HG02840 (cell line): Measurements from ENCODE around the gene ATP5MK.
"Not testable (repeated sequence)": the region's sequence is repeated elsewhere in the genome, so short reads cannot be mapped to it uniquely, and the experiment has no call there.

ENCODE experiments used
- ATAC-seq: cut with Tn5 transposase; IDR thresholded peaks from one replicate; pipeline ENCODE4 v1.9.1; 2021; ENCODE audit warnings: mild to moderate bottlenecking, moderate library complexity, moderate number of reproducible peaks; ENCODE audit not compliant: unreplicated experiment, low FRiP score

Gene ATP5MK

DNA sequence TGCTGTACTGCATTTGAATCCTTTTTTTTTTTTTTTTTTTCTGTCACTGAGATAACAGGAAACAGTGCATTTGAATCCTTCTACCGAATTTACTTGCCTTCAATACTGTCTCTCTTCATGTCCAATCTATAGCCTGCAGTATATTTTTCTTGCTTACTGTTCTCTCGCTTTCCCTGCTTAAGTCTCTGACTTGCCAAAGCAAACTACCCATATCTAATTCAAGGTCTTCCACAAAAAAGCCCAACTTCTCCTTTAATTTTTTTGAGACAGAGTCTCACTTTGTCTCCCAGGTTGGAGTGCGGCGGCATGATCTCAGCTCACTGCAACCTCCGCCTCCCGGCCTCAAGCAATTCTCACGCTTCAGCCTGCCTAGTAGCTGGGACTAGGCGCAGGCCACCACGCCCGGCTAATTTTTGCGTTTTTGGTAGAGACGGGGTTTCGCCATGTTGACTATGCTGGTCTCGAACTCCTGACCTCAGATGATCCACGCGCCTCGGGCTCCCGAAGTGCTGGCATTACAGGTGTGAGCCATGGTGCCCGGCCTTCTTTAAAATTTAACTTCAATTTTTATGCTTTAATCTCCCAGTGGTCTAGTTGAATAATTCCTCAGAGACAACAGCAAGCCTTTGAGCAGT, 1.0 kb upstream of the ATP5MK start:
- ATAC-seq, result no peak

DNA sequence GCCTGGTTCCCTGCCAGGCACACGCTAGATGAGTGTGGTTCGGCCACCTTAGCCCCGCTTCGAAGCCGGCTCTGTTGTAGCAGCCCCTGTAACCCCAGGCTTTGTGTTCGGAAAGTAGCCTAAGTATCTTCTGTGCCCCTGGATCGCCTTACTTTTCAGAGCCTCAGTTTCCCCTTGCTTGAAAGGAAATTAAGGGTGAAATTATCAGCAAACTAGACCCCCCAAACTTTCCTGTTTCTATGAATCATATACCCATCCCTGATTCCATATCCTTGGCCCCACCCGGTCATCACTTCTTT, 463 bp upstream of the ATP5MK start:
- no peak for ATAC-seq

DNA sequence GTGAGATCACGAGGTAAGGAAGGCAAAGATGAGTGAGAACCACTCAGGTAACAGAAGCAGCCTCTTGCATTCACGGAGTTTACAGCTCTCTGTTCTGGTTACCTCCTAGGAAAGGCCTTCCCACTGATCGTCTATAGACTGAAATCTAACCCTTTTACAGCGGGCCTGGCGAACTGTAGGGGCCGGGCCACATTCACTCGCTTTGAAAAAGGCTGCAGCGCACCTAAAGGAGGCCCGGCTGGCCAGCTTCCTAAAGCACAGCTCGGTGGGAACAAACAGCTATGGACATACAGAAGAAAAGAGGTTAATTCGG, 565 bp downstream of the ATP5MK start:
- ATAC-seq, result no peak

DNA sequence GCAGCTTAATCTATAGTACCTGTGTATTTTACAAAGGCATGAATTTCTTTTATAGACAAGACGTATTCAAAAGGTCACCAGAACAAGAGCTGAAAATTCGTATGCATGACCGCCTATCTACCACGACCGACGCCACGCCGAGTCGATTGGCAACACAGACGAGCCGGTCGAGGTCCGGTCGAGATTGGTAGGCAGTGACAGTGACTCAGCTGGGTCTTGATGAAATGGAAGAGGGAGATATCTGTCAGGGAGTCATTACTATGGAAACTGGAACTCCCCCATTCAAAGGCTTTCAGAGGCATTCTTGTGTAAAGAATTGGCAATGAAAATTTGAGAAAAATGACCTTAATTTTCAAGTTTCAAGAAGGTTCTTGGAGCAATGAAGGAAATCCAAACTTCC, 2.1 kb downstream of the ATP5MK start:
- no peak for ATAC-seq

DNA sequence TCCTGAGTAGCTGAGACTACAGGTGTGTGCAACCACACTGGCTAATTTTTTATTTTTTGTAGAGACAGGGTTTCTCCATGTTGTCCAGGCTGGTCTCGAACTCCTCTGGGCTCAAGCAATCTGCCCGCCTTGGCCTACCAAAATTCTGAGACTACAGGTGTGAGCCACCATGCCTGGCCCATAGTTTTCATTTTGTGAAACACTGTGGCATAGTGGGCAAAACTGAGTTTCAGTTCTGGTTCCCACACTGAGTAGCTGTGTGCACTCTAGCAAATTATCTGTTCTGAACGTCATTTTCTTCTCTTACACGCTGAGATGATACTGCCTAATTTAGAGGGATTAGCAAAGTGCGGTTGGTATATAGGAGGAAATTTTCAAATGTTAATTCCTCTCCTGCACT, 13.5 kb downstream of the ATP5MK start:
- no peak for ATAC-seq

DNA sequence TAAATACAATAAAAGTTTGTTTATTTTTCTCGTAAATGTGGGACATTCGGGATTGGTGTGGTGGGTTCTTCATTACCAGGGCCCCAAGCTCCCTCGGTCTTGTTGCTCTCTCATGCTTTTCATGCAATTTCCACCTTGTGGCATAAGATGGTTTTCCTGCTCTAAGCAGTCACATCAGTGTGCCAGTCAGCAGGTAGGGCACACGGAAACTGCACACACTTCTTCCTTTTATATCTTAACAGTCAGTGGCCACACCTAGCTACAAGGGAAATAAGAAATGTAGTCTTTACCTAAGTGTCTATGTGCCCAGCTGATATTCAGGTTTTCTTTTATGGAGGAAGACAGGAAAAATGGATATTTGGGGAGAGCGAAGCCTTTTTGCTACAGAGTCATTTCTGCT, 22.0 kb downstream of the ATP5MK start:
- ATAC-seq, result no peak

DNA sequence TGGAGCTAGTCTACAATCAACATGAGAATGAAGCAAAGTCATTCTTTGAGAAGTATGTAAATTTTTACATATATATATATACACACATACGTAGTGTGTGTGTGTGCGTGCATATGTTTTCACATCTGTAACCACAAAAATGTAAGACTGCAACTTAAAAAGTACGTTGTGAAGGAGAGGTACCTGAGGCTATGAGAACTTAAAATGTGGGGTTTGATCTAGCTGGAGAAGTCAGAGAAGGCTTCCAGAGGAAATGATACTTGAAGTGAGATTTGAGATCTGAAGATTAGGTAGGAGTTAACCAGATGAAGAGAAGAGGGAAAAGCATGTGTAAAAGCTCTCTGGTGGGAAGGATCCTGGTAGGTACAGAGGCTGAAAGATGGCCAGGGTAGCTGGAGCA, 22.7 kb downstream of the ATP5MK start:
- no peak for ATAC-seq

DNA sequence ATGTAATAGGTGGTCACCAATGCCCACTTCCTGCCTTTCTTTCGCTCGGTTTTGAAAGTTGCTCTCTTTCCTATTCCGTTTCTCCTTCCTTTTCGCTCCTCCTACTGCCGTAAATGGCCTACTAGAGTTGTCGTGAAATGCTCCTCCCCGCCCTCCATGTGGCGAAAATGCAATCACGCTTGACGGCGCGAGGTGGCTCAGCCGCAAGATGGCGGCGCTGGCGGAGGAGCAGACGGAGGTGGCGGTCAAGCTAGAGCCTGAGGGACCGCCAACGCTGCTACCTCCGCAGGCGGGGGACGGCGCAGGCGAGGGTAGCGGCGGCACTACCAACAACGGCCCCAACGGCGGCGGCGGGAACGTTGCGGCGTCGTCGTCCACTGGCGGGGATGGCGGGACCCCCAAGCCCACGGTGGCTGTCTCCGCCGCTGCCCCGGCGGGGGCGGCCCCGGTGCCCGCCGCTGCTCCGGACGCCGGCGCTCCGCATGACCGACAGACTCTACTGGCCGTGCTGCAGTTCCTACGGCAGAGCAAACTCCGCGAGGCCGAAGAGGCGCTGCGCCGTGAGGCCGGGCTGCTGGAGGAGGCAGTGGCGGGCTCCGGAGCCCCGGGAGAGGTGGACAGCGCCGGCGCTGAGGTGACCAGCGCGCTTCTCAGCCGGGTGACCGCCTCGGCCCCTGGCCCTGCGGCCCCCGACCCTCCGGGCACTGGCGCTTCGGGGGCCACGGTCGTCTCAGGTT, 28.3 kb downstream of the ATP5MK start, which contains the start of gene TAF5:
Gene TAF5 (plus strand): TSS at position 195 of the 737 bp plus-strand sequence. CDS start 14 bp downstream, at position 209.
- ATAC-seq, result peak; percentile 65

DNA sequence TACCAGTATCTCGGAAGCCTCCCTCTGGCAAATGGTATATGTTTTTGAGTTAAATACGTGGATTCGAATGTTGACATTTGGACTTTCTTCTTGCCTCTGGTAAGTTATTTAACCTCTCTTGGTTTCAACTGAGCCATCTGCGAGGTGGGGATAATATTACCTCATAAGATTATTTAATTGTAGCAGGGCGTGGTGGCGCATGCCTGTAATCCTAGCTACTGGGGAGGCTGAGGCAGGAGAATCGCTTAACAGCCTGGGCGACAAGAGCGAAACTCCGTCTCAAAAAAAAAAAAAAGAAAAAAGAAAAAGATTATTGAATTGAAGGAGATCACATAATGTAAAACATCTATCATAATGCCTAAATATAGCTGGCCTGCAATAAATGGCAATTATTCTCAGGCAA, 28.9 kb downstream of the ATP5MK start:
- no peak for ATAC-seq

DNA sequence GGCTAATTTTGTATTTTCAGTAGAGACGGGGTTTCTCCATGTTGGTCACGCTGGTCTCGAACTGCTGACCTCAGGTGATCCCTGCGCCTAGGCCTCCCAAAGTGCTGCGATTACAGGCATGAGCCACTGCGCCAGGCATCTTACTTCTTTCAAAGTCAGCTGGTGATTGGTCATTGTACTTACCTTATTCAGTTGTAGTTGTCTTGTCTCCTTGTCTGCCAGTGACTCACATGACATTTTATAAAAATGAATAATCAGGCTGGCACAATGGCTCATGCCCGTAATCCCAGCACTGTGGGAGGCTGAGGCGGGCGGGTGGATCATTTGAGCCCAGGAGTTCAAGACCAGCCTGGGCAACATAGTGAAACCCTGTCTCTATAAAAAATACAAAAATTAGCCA, 35.5 kb downstream of the ATP5MK start:
- not testable (repeated sequence) for ATAC-seq

DNA sequence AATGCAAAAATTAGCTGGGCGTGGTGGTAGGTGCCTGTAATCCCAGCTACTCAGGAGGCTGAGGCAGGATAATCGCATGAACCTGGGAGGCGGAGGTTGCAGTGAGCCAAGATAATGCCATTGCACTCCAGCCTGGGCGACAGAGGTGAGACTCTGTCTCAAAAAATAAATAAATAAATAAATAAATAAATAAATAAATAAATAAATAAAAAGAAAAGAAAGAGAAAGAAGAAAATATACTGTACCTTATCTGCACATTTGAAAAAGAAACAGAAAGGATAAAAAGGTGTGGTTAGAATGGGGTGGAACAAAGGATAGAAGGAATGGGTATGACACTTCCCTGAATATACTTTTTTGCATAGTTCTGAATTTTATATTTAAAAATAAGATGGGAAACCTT, 36.8 kb downstream of the ATP5MK start:
- ATAC-seq, result not testable (repeated sequence)

DNA sequence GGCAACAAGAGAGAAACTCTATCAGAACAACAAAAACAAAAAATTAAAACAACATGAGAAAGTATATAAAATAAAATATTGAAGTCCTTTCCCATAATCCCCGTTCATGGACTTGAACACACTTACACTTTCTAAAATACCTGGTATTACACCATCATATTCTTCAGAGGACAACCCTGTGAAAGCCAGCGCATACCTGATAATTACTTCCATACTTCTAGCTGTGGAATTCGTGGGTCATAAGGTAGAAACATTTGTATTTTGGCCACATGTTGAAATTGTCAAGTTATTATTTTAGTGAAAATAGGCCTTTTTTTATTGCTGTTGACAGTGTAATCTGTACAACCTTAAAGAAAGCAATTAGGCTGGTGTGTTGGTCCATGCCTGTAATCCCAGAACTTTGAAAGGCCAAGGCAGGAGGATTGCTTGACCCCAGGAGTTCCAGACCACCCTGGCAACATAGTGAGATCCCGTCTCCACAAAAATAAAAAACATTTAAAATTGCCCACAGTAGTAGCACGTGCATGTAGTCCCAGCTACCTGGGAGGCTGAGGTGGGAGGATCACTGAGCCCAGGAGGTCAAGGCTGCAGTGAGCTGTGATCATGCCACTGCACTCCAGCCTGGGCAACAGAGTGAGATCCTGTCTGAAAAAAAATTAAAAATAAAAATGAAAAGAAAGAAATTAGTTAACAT, 40.2 kb downstream of the ATP5MK start:
- no peak for ATAC-seq

DNA sequence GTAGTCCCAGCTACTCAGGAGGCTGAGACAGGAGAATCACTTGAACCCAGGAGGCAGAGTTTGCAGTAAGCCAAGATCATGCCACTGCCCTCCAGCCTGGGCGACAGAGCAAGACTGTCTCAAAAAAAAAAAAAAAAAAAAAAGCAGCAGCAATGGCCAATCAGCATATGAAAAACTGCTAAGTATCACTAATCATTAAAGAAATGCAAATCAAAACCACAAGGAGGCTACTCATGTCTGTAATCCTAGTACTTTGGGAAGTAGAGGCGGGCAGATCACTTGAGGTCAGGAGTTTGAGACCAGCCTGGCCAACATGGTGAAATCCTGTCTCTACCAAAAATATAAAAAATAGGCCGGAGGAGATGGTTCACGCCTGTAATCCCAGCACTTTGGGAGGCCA, 41.7 kb downstream of the ATP5MK start:
- not testable (repeated sequence) for ATAC-seq

DNA sequence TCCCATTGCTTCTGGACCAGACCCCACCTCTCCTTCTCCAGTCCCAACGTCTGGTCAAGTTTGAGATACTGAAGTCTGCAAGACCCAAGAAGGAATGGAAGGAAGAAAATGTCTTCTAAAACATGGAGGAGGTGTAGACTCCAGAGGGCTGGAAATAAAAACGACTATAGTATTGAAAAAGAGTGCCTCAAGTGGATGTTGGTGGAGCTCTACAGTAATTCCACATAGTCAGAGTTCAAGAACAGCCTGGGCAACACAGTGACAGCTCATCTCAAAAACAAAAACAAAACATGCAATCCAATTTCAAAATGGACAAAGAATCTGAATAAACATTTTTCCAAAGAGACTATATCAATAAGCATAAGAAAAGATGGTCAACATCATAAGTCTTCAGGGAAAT, 43.0 kb downstream of the ATP5MK start:
- no peak for ATAC-seq

DNA sequence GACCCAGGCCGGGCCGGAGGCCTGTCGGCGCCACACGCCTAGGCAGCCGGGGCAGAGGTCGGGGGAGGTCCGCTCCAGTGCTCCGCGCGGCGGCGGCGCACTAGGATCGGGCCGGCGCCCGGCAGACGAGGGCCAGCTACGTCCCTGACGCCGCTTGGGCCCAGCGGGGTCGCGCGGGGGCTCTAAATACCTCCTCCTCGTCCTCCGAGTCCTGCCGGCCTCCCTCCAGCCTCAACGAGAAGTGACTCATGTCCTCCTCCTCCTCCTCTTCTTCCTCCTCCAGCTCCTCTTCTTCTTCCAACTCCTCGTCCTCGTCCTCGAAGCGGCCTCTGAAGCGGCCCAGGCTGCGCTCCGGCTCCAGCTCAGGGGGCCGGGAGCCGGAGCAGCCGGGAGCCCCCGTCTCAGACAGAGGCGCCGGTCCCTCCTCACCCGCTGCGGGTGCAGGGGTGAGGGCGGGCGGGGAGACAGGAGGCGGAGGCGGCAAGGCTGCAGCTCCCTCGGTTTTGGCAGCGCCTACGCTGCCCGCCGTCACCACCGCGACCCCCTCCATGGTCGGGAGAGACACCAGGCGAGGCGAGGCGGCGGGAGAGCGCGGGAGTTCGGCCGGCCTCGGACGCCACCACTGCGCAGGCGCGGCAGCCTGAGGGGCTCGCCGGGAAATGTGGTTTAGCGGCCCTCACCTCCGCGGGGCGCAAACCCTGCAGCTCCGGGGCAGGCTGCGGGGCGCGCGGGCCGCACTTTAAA, 45.6 kb downstream of the ATP5MK start, which contains the start of gene PCGF6:
Gene PCGF6 (minus strand): TSS at position 624 of the 744 bp plus-strand sequence. CDS start 74 bp downstream, at position 550.
- peak; percentile 84 for ATAC-seq

DNA sequence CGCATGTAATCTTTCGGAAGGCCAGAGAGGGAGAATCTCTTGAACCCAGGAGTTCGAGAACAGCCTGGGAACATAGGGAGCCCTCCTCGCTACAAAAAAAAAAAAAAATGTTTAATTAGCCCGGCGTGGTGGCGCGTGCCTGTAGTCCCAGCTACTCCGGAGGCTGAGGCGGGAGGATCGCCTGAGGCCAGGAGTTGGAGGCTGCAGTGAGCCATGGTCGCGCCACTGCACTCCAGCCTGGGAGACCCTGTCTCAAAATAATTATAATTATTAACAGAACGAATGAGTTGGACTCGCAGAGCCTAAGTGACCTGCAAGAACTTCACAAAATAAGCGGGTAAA, 46.1 kb downstream of the ATP5MK start:
- no peak for ATAC-seq
